Measurements from ENCODE around the gene LCP2. TPM values are rescaled to one million over a fixed set of nuclear protein-coding genes. Genes with fewer than 3 reads are reported as not detected.
"Not testable (repeated sequence)": the region's sequence is repeated elsewhere in the genome, so short reads cannot be mapped to it uniquely, and the experiment has no call there.

The LCP2 gene
- total and polyA plus RNA-seq, 3 experiments from 2014 or later: 219 to 288 (median 224) TPM

DNA sequence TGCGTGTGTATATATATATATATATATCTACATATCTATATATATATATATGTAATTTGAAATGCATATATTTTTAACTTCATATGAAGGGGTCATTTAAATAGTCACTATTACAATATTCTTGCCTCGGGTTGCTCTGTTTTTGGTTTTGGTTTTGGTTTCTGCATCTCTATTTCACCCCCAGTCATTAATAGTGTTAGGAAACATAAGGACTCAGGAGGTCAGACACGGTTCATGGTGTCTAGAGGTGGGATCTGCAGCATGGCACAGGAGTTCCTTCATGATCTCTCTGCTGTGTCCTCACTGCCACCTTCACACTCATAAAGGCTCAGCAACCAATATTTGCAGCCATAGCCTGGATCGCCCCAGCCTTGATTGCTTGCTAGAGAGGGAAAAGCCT, 48.2 kb downstream of the LCP2 start:
- Histone ChIP-seq H3K27me3 (ENCODE audit: insufficient read depth, low read length, poor library complexity, severe bottlenecking) (no peaks in the 10 kb centered on the region), H3K4me3 (ENCODE audit: low read length) (no peak overlapping the region), H3K27ac (ENCODE audit: low read depth, low read length) (no peak overlapping the region), H3K9me3 (ENCODE audit: low read length) (no peaks in the 10 kb centered on the region), H3K4me1 (ENCODE audit: insufficient read depth, low read length) (peaks cover 14% of the 10 kb centered on the region), H3K36me3 (ENCODE audit: insufficient read depth, low read length) (peaks cover 80% of the 10 kb centered on the region)
- DNase-seq: no peak
- peaks cover 29 to 87% (median 49%) of the 10 kb centered on the region in 3 donors for H3K36me3 Mint-ChIP-seq
- POLR2A ChIA-PET: no interaction called here
- peak overlapping the region in 7 of 8 donors; percentile 34 to 95 (median 64) for H3K27ac Mint-ChIP-seq
- no peak overlapping the region for H3K4me3 Mint-ChIP-seq
- CTCF ChIA-PET: interaction anchor here (0.8 kb wide), 1 partner anchor 90 kb away, joined by 3 read pairs; no protein-coding TSS in a partner anchor
- peaks cover 25 to 56% (median 56%) of the 10 kb centered on the region in 3 donors for H3K4me1 Mint-ChIP-seq
- peaks cover 0 to 2% (median 0%) of the 10 kb centered on the region in 5 donors for H3K9me3 Mint-ChIP-seq
- H3K27me3 Mint-ChIP-seq: no peaks in the 10 kb centered on the region

DNA sequence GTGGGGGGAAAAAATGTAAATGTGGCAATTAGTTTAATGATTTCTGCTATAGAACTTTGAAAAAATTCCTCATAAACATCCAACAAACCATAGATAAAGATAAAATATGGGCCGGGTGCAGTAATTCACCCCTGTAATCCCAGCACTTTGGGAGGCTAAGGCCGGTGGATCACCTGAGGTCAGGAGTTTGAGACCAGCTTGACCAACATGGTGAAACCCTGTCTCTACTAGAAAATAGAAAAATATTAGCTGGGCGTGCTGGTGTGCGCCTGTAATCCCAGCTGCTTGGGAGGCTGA, 48.7 kb downstream of the LCP2 start:
- CTCF ChIA-PET, POLR2A ChIA-PET: not testable (repeated sequence)

DNA sequence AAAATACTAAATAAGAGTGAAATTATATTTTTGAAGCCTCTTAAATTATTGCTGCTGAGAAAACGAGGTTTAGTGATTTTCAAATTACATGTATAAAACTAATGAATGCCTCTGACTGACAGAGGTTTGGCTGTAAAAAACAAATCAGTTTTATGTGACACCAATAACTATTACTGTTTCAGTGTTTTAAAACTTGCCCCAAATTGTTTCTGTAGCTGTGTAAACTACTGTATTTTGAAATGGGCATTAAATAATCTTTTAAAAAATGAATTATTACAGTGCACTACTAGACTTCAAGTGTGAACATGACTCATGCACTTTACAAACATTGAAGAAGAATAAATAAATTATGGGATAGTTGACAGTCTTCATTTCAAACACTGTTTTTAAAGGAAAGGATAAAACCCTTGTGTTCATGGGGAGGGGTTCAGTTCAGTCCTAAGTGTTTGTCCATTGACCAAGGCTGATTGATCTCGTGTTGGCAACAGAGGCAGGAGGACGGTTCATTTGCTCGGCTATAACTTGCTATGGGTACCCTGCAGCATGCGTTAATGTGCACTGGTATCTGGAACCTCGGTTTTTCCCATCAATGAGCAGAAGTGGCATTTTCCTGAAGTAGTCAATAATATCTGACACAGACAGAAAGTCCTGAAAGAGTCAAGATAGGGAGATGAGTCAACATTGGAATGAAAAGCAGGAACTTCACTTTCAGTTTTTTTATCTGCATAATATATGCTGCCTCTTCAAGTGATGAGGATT, 49.2 kb downstream of the LCP2 start:
- Mint-ChIP-seq H3K9me3 (peaks cover 0 to 3% (median 0%) of the 10 kb centered on the region in 5 donors), H3K27me3 (no peaks in the 10 kb centered on the region), H3K4me3 (no peak overlapping the region), H3K27ac (peak overlapping the region in 6 of 8 donors; percentile 8 to 68 (median 33)), H3K36me3 (peaks cover 22 to 77% (median 42%) of the 10 kb centered on the region in 3 donors), H3K4me1 (peaks cover 15 to 46% (median 46%) of the 10 kb centered on the region in 3 donors)
- Histone ChIP-seq H3K4me1 (ENCODE audit: insufficient read depth, low read length) (peaks cover 4% of the 10 kb centered on the region), H3K27me3 (ENCODE audit: insufficient read depth, low read length, poor library complexity, severe bottlenecking) (no peaks in the 10 kb centered on the region), H3K9me3 (ENCODE audit: low read length) (no peaks in the 10 kb centered on the region), H3K36me3 (ENCODE audit: insufficient read depth, low read length) (peaks cover 74% of the 10 kb centered on the region), H3K27ac (ENCODE audit: low read depth, low read length) (no peak overlapping the region), H3K4me3 (ENCODE audit: low read length) (no peak overlapping the region)
- CTCF ChIA-PET: interaction anchor here (2.0 kb wide), 1 partner anchor 92 kb away, joined by 4 read pairs; no protein-coding TSS in a partner anchor
- DNase-seq: no peak
- POLR2A ChIA-PET: no interaction called here

More for the DNA sequence above, 48.7 kb downstream of the LCP2 start:
- not testable (repeated sequence) for H3K4me3 Mint-ChIP-seq; H3K4me3 ChIP-seq (ENCODE audit: low read length); H3K27ac ChIP-seq (ENCODE audit: low read depth, low read length); H3K27me3 Mint-ChIP-seq; H3K27me3 ChIP-seq (ENCODE audit: insufficient read depth, low read length, poor library complexity, severe bottlenecking); DNase-seq; H3K9me3 Mint-ChIP-seq; H3K4me1 ChIP-seq (ENCODE audit: insufficient read depth, low read length); H3K9me3 ChIP-seq (ENCODE audit: low read length)
- Mint-ChIP-seq H3K36me3 (peaks cover 24 to 82% (median 44%) of the 10 kb centered on the region in 3 donors), H3K27ac (peak overlapping the region in 3 of 8 donors; percentile 33 to 69 (median 68)), H3K4me1 (peaks cover 20 to 51% (median 51%) of the 10 kb centered on the region in 3 donors)
- H3K36me3 ChIP-seq (ENCODE audit: insufficient read depth, low read length): peaks cover 78% of the 10 kb centered on the region

DNA sequence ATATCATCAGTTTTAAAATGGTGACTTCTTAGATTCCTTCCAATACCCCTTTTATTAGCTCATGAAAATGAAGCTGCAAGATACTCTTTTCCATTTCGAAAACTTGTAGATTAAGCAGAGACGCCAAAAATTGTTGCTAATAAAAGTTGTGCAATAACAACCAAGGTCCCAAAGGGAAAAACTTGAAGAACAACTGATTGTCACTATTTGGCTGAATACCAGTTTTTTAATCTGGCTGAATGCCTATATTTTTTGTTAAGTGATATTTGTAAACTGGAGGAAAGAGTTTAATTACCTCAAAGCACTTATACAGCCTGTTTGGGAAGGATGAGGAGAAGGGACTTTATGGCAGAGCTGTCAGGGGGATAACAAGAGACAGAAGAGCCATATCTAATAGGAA, 50.2 kb downstream of the LCP2 start:
- CTCF ChIA-PET: interaction anchor here (1.1 to 2.5 kb wide), 4 partner anchors 22 to 93 kb away, joined by 4 to 10 read pairs (median 6); no protein-coding TSS in a partner anchor
- Histone ChIP-seq H3K4me1 (ENCODE audit: insufficient read depth, low read length) (no peaks in the 10 kb centered on the region), H3K27me3 (ENCODE audit: insufficient read depth, low read length, poor library complexity, severe bottlenecking) (no peaks in the 10 kb centered on the region), H3K4me3 (ENCODE audit: low read length) (no peak overlapping the region), H3K36me3 (ENCODE audit: insufficient read depth, low read length) (peaks cover 64% of the 10 kb centered on the region), H3K9me3 (ENCODE audit: low read length) (no peaks in the 10 kb centered on the region), H3K27ac (ENCODE audit: low read depth, low read length) (no peak overlapping the region)
- POLR2A ChIA-PET: interaction anchor here (2.2 kb wide), 1 partner anchor 14 kb away, joined by 6 read pairs; no protein-coding TSS in a partner anchor
- H3K4me3 Mint-ChIP-seq: no peak overlapping the region
- H3K27me3 Mint-ChIP-seq: no peaks in the 10 kb centered on the region
- peak overlapping the region in 6 of 8 donors; percentile 12 to 79 (median 28) for H3K27ac Mint-ChIP-seq
- DNase-seq: no peak
- H3K36me3 Mint-ChIP-seq: peaks cover 22 to 68% (median 42%) of the 10 kb centered on the region in 3 donors
- H3K4me1 Mint-ChIP-seq: peaks cover 15 to 44% (median 42%) of the 10 kb centered on the region in 3 donors
- peaks cover 0 to 3% (median 0%) of the 10 kb centered on the region in 5 donors for H3K9me3 Mint-ChIP-seq

DNA sequence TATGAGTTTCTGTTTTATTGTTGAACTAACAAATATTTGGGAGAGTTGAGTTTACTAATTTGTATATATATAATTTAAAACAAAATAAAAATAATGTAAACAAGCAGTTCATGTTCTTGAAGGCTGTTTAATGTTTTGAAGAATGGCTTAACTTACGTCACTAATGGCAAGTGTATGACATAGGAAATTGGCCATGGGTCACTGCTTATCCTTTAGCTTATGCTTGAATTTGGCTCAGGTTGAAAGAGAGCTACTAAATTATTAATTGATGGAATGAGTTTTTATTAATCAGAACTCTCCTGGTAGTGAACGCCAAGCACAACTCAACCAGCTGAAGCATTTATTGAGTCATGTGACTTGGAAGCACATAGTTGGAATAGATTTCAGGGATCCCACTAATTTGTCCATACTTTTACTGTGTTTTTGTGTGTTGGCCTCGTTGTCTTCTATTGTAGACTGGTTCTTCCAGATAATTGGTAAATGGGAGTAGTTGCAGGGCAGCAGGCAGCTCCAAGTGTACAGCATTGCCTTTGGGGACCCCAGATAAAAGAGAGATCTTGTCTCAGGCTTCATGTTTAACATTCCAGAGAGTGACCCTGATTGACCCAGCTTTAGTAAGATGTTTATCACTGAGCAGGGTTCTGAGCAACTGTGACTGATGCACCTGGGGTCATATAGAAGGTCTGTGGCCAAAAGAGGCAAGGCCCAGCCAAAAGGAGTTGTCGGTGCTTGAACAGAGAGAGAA, 51.3 kb downstream of the LCP2 start:
- Mint-ChIP-seq H3K36me3 (peaks cover 22 to 58% (median 36%) of the 10 kb centered on the region in 3 donors), H3K27ac (peak overlapping the region in 5 of 8 donors; percentile 6 to 87 (median 46)), H3K4me1 (peaks cover 12 to 37% (median 35%) of the 10 kb centered on the region in 3 donors), H3K9me3 (peaks cover 0 to 3% (median 0%) of the 10 kb centered on the region in 5 donors), H3K27me3 (no peaks in the 10 kb centered on the region), H3K4me3 (no peak overlapping the region)
- no peak overlapping the region for H3K4me3 ChIP-seq (ENCODE audit: low read length)
- H3K27ac ChIP-seq (ENCODE audit: low read depth, low read length): no peak overlapping the region
- DNase-seq: no peak
- POLR2A ChIA-PET: interaction anchor here (2.2 kb wide), 1 partner anchor 16 kb away, joined by 6 read pairs; no protein-coding TSS in a partner anchor
- H3K4me1 ChIP-seq (ENCODE audit: insufficient read depth, low read length): no peaks in the 10 kb centered on the region
- H3K9me3 ChIP-seq (ENCODE audit: low read length): no peaks in the 10 kb centered on the region
- CTCF ChIA-PET: interaction anchor here (1.1 to 2.5 kb wide), 6 partner anchors 15 to 102 kb away, joined by 3 to 10 read pairs (median 5); no protein-coding TSS in a partner anchor
- H3K36me3 ChIP-seq (ENCODE audit: insufficient read depth, low read length): peaks cover 54% of the 10 kb centered on the region
- no peaks in the 10 kb centered on the region for H3K27me3 ChIP-seq (ENCODE audit: insufficient read depth, low read length, poor library complexity, severe bottlenecking)

DNA sequence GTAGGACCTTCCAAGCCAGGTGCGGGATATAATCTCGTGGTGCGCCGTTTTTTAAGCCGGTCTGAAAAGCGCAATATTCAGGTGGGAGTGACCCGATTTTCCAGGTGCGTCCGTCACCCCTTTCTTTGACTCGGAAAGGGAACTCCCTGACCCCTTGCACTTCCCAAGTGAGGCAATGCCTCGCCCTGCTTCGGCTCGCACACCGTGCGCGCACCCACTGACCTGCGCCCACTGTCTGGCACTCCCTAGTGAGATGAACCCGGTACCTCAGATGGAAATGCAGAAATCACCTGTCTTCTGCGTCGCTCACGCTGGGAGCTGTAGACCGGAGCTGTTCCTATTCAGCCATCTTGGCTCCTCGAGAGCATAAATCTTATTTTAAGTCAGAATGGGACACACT, 52.1 kb downstream of the LCP2 start:
- peaks cover 12 to 29% (median 27%) of the 10 kb centered on the region in 3 donors for H3K4me1 Mint-ChIP-seq
- not testable (repeated sequence) for H3K27ac ChIP-seq (ENCODE audit: low read depth, low read length); H3K9me3 Mint-ChIP-seq; H3K4me3 Mint-ChIP-seq; H3K27me3 Mint-ChIP-seq; H3K27me3 ChIP-seq (ENCODE audit: insufficient read depth, low read length, poor library complexity, severe bottlenecking); DNase-seq; H3K4me3 ChIP-seq (ENCODE audit: low read length); H3K9me3 ChIP-seq (ENCODE audit: low read length); H3K4me1 ChIP-seq (ENCODE audit: insufficient read depth, low read length)
- POLR2A ChIA-PET: interaction anchor here (2.2 kb wide), 1 partner anchor 16 kb away, joined by 6 read pairs; no protein-coding TSS in a partner anchor
- peaks cover 22 to 50% (median 33%) of the 10 kb centered on the region in 3 donors for H3K36me3 Mint-ChIP-seq
- H3K27ac Mint-ChIP-seq: peak overlapping the region in 1 of 8 donors; percentile 8
- CTCF ChIA-PET: interaction anchor here (1.4 to 2.5 kb wide), 3 partner anchors 16 to 102 kb away, joined by 3 to 10 read pairs (median 6); no protein-coding TSS in a partner anchor
- peaks cover 45% of the 10 kb centered on the region for H3K36me3 ChIP-seq (ENCODE audit: insufficient read depth, low read length)

DNA sequence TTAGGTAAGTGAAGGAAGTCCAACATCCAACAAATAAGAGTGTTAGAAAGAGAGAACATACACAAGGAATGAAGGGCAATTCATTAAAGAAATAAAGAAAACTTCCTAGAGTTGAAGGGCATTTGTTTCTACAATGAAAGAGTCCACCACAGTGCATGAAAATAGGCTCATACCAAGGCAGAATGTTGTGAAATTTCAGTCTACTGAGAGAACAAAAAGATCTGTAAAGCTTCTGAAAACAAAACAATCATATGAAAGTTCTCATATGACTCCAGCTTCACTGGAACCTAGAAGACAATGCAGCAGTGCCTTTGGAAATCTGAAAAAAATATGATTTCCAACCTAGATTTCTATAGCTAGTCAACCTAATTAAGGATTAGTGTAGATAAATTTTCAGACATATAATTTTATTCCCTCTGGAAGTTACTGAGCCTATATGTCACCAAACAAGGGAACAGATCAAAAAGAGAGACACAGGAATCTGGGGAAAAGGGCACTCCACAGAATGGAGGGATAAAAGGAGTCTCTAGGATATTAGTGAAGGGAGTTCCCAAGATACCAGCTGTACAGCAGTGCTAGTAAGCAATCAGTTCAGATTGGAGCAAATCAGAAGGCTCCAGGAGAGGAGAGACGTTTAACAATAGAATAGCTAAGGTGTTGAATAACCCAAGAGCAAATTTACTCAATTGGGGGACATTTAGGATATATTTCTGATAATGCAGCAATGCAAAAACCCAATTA, 59.0 kb downstream of the LCP2 start:
- no peak for DNase-seq
- ChIA-PET POLR2A (interaction anchor here (0.7 kb wide), 1 partner anchor 41 kb away, joined by 3 read pairs; no protein-coding TSS in a partner anchor), CTCF (interaction anchor here (1.0 to 2.2 kb wide), 5 partner anchors 13 to 101 kb away, joined by 3 to 11 read pairs (median 3); no protein-coding TSS in a partner anchor)
- Histone ChIP-seq H3K27me3 (ENCODE audit: insufficient read depth, low read length, poor library complexity, severe bottlenecking) (no peaks in the 10 kb centered on the region), H3K4me1 (ENCODE audit: insufficient read depth, low read length) (no peaks in the 10 kb centered on the region), H3K27ac (ENCODE audit: low read depth, low read length) (no peak overlapping the region), H3K36me3 (ENCODE audit: insufficient read depth, low read length) (no peaks in the 10 kb centered on the region), H3K4me3 (ENCODE audit: low read length) (no peak overlapping the region), H3K9me3 (ENCODE audit: low read length) (no peaks in the 10 kb centered on the region)
- Mint-ChIP-seq H3K4me3 (no peak overlapping the region), H3K36me3 (peaks cover 0 to 2% (median 1%) of the 10 kb centered on the region in 3 donors), H3K27me3 (no peaks in the 10 kb centered on the region), H3K27ac (peak overlapping the region in 4 of 8 donors; percentile 2 to 48 (median 40)), H3K4me1 (peaks cover 0 to 9% (median 0%) of the 10 kb centered on the region in 3 donors), H3K9me3 (no peaks in the 10 kb centered on the region)

Measured in CD8-positive, alpha-beta memory T cell (primary cell).